Tibial nerve (tissue), 3 donors: Measurements from ENCODE around the gene AHCYL2.

Source experiments
- POLR2A ChIP-seq, 2 donors: fragments of 450-650 bp; IDR thresholded peaks; one replicate each; pipeline ENCODE4 v1.6.1; 2017; ENCODE audit warnings: antibody characterized with exemption in 2 of 2, mild to moderate bottlenecking in 2 of 2, moderate library complexity in 2 of 2
- TF ChIP-seq, protein P1 (sequence below), 5 experiments: fragments of 200-600 bp in 3 of 5; fragments of 450-650 bp in 2 of 5; sonication (generic) in 3 of 5; IDR thresholded peaks; one replicate each; pipeline ENCODE4 v1.5.1; 2016 to 2019; ENCODE audit warnings: antibody characterized with exemption in 5 of 5, mild to moderate bottlenecking in 3 of 5, moderate library complexity in 2 of 5

DNA sequence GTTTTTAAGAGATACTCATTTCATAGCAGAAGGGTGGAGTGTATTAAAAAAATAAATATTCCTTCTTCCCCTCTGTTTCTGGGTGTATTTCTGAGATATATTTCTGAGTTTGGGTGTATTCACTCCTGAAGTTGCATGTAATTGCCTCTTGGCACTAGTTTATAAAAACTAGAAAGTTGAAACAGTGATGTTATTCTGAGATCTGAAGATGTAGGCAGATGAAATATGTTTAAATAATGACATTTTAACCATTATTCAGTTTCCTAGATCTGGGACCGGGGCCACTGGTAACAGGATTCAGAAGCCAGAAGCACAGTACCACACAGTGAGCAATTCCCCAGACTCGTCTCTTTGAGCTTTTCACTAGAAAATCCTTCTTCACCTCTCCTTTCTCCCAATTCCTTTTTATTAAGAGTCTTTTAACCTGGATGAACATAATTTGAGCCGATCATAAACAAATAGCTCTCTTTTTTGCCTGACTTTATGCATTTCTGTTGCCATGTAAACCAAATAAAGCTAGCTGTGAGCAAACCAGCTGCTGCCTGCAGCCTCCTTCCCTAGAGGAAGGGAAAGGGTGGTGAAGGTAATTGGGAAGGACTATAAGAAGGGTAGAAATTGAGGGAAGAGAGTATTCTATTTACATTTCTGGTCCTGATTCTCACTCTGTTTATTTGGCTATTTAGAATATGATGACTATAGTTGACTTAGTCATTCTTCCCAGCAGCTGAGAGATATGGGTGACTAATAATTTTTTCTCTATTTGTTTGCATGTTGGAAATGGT lies 107.6 kb downstream of the AHCYL2 start:
- TF ChIP-seq, protein P1, sequence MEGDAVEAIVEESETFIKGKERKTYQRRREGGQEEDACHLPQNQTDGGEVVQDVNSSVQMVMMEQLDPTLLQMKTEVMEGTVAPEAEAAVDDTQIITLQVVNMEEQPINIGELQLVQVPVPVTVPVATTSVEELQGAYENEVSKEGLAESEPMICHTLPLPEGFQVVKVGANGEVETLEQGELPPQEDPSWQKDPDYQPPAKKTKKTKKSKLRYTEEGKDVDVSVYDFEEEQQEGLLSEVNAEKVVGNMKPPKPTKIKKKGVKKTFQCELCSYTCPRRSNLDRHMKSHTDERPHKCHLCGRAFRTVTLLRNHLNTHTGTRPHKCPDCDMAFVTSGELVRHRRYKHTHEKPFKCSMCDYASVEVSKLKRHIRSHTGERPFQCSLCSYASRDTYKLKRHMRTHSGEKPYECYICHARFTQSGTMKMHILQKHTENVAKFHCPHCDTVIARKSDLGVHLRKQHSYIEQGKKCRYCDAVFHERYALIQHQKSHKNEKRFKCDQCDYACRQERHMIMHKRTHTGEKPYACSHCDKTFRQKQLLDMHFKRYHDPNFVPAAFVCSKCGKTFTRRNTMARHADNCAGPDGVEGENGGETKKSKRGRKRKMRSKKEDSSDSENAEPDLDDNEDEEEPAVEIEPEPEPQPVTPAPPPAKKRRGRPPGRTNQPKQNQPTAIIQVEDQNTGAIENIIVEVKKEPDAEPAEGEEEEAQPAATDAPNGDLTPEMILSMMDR (IDR thresholded peaks at IDR 0.05): no peak
- TF ChIP-seq POLR2A (IDR thresholded peaks at IDR 0.05): no peak
